K562 (cell line): ENCODE data around the gene ATXN7L2. TPM values are rescaled to one million over a fixed set of nuclear protein-coding genes. Genes with fewer than 3 reads are reported as not detected.

Experiments
- BRF2 ChIP-seq: IDR thresholded peaks from 3 replicates; pipeline ENCODE4 v1.6.1; 2011; ENCODE audit warnings: borderline replicate concordance, mild to moderate bottlenecking; ENCODE audit not compliant: insufficient read length, insufficient read depth
- CBX1 ChIP-seq: sonication (generic); IDR thresholded peaks from 2 replicates; pipeline ENCODE4 v1.6.1; 2016; ENCODE audit warnings: antibody characterized with exemption, low read depth, mild to moderate bottlenecking
- CBX3 ChIP-seq, 2 experiments: IDR thresholded peaks; 1 replicate in 1 of 2; 2 replicates in 1 of 2; pipeline ENCODE4 v1.6.1; 2012; ENCODE audit warnings: inconsistent platforms in 2 of 2, low read length in 2 of 2, borderline replicate concordance in 1 of 2, control low read depth in 1 of 2
- HMG20B ChIP-seq: fragments of 250-450 bp; sonication (Bioruptor Pico); IDR thresholded peaks from 2 replicates; pipeline ENCODE4 v1.5.0; 2021; ENCODE audit warnings: mild to moderate bottlenecking
- KAT7 ChIP-seq: sonication (generic); formaldehyde crosslinking; IDR thresholded peaks from 2 replicates; pipeline ENCODE4 v1.8.0; 2022; ENCODE audit warnings: missing genetic modification reagents, mild to moderate bottlenecking, borderline replicate concordance
- MAFK ChIP-seq: IDR thresholded peaks from 2 replicates; pipeline ENCODE4 v1.6.1; 2011; ENCODE audit warnings: low read length, improper control_type of control experiment
- MCM5 ChIP-seq: fragments of 450-650 bp; IDR thresholded peaks from 2 replicates; pipeline ENCODE4 v1.6.1; 2016; ENCODE audit warnings: low read depth
- PPARD ChIP-seq: fragments of 250-450 bp; sonication (Bioruptor Pico); IDR thresholded peaks from 2 replicates; pipeline ENCODE4 v1.8.0; 2022; ENCODE audit warnings: inconsistent platforms, mild to moderate bottlenecking, moderate library complexity
- RB1 ChIP-seq: fragments of 450-650 bp; IDR thresholded peaks from 2 replicates; pipeline ENCODE4 v1.6.1; 2017; ENCODE audit warnings: low read depth, mild to moderate bottlenecking
- RBM14 ChIP-seq: fragments of 200-400 bp; formaldehyde crosslinking; IDR thresholded peaks from 2 replicates; pipeline ENCODE4 v1.6.1; 2018; ENCODE audit warnings: low read depth, mild to moderate bottlenecking, low read length, moderate library complexity, borderline replicate concordance; ENCODE audit not compliant: insufficient read depth
- SRSF9 ChIP-seq: fragments of 200-400 bp; formaldehyde crosslinking; IDR thresholded peaks from 2 replicates; pipeline ENCODE4 v1.6.1; 2017; ENCODE audit warnings: low read depth, low read length, borderline replicate concordance
- ZNF12 ChIP-seq: sonication (generic); formaldehyde crosslinking; IDR thresholded peaks from 2 replicates; pipeline ENCODE4 v1.4.0; 2020; ENCODE audit warnings: mild to moderate bottlenecking, missing genetic modification reagents
- ZNF212 ChIP-seq: fragments of 450-650 bp; formaldehyde crosslinking; IDR thresholded peaks from 2 replicates; pipeline ENCODE4 v1.4.0; 2020; ENCODE audit warnings: mild to moderate bottlenecking
- polyA plus RNA-seq, 8 experiments: library from polyadenylated mRNA; depleted of rRNA in 4 of 8; stranded (reverse) in 5 of 8; unstranded in 3 of 8; fragments of >200 nt; fragmentation: Nextera tagmentation in 2 of 8; fragmentation: Illumina TruSeq in 1 of 8; extraction: Ambion mirVana in 2 of 8; extraction: Trizol in 1 of 8; gene quantifications; 2 replicates each; pipeline versions ENCODE4 v1.2.1 to v1.2.3, GENCODE V29; 2011 to 2014; ENCODE audit warnings: inconsistent platforms in 1 of 8, missing spikeins in 1 of 8
- total RNA-seq, 7 experiments: library from RNA; depleted of rRNA in 6 of 7; stranded (reverse); fragments of >200 nt in 6 of 7; fragmentation: Illumina TruSeq in 2 of 7; extraction: Trizol in 2 of 7; gene quantifications; 2 replicates each; pipeline versions ENCODE4 v1.2.1 to v1.2.3, GENCODE V29; 2011 to 2021; ENCODE audit warnings: low replicate concordance in 1 of 7
- TF ChIP-seq, protein P1 (sequence below): fragments of 150-350 bp; conservative IDR thresholded peaks from 2 replicates; pipeline ENCODE4 v1.6.1; 2014; ENCODE audit warnings: low read length
- TF ChIP-seq, protein P2 (sequence below): fragments of 250-450 bp; sonication (Bioruptor Pico); IDR thresholded peaks from 2 replicates; pipeline ENCODE4 v1.8.0; 2022; ENCODE audit warnings: inconsistent platforms, mild to moderate bottlenecking, moderate library complexity, borderline replicate concordance
- TF ChIP-seq, protein P3 (sequence below): sonication (generic); formaldehyde crosslinking; IDR thresholded peaks from 2 replicates; pipeline ENCODE4 v1.8.1; 2022; ENCODE audit warnings: missing genetic modification reagents
- TF ChIP-seq, protein P4 (sequence below): fragments of 450-650 bp; IDR thresholded peaks from 2 replicates; pipeline ENCODE4 v1.6.1; 2017; ENCODE audit warnings: mild to moderate bottlenecking, moderate library complexity

ATXN7L2 gene
- total and polyA plus RNA-seq, 9 of the 15 experiments (the other 6 are each of a cell fraction or from before 2014, with no cell fraction given) = 0.21 to 10.4 (median 5.8) TPM

GRCh38 chr1:109483672-109484518 is at the start of gene ATXN7L2 (continued):
- TF ChIP-seq, protein P1, sequence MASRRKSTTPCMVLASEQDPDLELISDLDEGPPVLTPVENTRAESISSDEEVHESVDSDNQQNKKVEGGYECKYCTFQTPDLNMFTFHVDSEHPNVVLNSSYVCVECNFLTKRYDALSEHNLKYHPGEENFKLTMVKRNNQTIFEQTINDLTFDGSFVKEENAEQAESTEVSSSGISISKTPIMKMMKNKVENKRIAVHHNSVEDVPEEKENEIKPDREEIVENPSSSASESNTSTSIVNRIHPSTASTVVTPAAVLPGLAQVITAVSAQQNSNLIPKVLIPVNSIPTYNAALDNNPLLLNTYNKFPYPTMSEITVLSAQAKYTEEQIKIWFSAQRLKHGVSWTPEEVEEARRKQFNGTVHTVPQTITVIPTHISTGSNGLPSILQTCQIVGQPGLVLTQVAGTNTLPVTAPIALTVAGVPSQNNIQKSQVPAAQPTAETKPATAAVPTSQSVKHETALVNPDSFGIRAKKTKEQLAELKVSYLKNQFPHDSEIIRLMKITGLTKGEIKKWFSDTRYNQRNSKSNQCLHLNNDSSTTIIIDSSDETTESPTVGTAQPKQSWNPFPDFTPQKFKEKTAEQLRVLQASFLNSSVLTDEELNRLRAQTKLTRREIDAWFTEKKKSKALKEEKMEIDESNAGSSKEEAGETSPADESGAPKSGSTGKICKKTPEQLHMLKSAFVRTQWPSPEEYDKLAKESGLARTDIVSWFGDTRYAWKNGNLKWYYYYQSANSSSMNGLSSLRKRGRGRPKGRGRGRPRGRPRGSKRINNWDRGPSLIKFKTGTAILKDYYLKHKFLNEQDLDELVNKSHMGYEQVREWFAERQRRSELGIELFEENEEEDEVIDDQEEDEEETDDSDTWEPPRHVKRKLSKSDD = no peak
- TF ChIP-seq RB1 (peak; percentile 89), SRSF9 (no peak), MAFK (no peak), KAT7 (CRISPR knock-in tag) (no peak), ZNF212 (CRISPR knock-in tag) (no peak), HMG20B (CRISPR knock-in tag) (no peak), RBM14 (0 out of 2 replicates have a peak, but pooled peaks have one; percentile 58), BRF2 (no peak), MCM5 (no peak), CBX3 (IDR thresholded peaks at IDR 0.05; ENCODE audit: borderline replicate concordance in 1 of 2, low read length in 2 of 2) (peak in 1 of 2 experiments; percentile 59; a peak in 2 of 3 replicates), CBX1 (0 out of 2 replicates have a peak, but pooled peaks have one; percentile 40), ZNF12 (CRISPR knock-in tag) (no peak), PPARD (CRISPR knock-in tag) (no peak)
- TF ChIP-seq, protein P2, sequence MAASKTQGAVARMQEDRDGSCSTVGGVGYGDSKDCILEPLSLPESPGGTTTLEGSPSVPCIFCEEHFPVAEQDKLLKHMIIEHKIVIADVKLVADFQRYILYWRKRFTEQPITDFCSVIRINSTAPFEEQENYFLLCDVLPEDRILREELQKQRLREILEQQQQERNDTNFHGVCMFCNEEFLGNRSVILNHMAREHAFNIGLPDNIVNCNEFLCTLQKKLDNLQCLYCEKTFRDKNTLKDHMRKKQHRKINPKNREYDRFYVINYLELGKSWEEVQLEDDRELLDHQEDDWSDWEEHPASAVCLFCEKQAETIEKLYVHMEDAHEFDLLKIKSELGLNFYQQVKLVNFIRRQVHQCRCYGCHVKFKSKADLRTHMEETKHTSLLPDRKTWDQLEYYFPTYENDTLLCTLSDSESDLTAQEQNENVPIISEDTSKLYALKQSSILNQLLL = no peak
- TF ChIP-seq, protein P3, sequence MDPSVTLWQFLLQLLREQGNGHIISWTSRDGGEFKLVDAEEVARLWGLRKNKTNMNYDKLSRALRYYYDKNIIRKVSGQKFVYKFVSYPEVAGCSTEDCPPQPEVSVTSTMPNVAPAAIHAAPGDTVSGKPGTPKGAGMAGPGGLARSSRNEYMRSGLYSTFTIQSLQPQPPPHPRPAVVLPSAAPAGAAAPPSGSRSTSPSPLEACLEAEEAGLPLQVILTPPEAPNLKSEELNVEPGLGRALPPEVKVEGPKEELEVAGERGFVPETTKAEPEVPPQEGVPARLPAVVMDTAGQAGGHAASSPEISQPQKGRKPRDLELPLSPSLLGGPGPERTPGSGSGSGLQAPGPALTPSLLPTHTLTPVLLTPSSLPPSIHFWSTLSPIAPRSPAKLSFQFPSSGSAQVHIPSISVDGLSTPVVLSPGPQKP (CRISPR knock-in tag) = peak; percentile 80; the same call in 1 of the 2 replicates
- TF ChIP-seq, protein P4, sequence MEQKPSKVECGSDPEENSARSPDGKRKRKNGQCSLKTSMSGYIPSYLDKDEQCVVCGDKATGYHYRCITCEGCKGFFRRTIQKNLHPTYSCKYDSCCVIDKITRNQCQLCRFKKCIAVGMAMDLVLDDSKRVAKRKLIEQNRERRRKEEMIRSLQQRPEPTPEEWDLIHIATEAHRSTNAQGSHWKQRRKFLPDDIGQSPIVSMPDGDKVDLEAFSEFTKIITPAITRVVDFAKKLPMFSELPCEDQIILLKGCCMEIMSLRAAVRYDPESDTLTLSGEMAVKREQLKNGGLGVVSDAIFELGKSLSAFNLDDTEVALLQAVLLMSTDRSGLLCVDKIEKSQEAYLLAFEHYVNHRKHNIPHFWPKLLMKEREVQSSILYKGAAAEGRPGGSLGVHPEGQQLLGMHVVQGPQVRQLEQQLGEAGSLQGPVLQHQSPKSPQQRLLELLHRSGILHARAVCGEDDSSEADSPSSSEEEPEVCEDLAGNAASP = no peak
